GM18499 (cell line): Measurements from ENCODE around the gene ETV5.

Source experiments
- ATAC-seq: cut with Tn5 transposase; IDR thresholded peaks from one replicate; pipeline ENCODE4 v1.9.1; 2021; ENCODE audit warnings: moderate number of reproducible peaks; ENCODE audit not compliant: insufficient read depth, unreplicated experiment

ETV5 gene

GRCh38 chr3:186097663-186098451, 11.0 kb downstream of the ETV5 start:
- no peak for ATAC-seq

- no peak for ATAC-seq
Measured at GRCh38 chr3:186097317-186097662, 11.6 kb downstream of the ETV5 start.

GRCh38 chr3:186096290-186096689, 12.6 kb downstream of the ETV5 start:
- no peak for ATAC-seq

- ATAC-seq: no peak
Measured at GRCh38 chr3:186095561-186096081, 13.3 kb downstream of the ETV5 start.

- ATAC-seq: no peak
Measured at GRCh38 chr3:186094696-186095425, 14.0 kb downstream of the ETV5 start.

- ATAC-seq: no peak
Measured at GRCh38 chr3:186094271-186094670, 14.6 kb downstream of the ETV5 start.

- ATAC-seq: no peak
Measured at GRCh38 chr3:186093271-186093900, 15.5 kb downstream of the ETV5 start.

- no peak for ATAC-seq
Measured at GRCh38 chr3:186092360-186093070, 16.4 kb downstream of the ETV5 start.

GRCh38 chr3:186090901-186091300, 18.0 kb downstream of the ETV5 start:
- ATAC-seq: no peak

GRCh38 chr3:186088335-186088734, 20.6 kb downstream of the ETV5 start:
- no peak for ATAC-seq

- no peak for ATAC-seq
Measured at GRCh38 chr3:186084264-186084663, 24.6 kb downstream of the ETV5 start.

- ATAC-seq: no peak
Measured at GRCh38 chr3:186083746-186084145, 25.1 kb downstream of the ETV5 start.

GRCh38 chr3:186082150-186082549, 26.7 kb downstream of the ETV5 start:
- ATAC-seq: no peak

GRCh38 chr3:186081678-186082077, 27.2 kb downstream of the ETV5 start:
- no peak for ATAC-seq

GRCh38 chr3:186080849-186081438, 27.9 kb downstream of the ETV5 start:
- ATAC-seq: no peak

GRCh38 chr3:186079925-186080324, 29.0 kb downstream of the ETV5 start:
- no peak for ATAC-seq

- ATAC-seq: no peak
Measured at GRCh38 chr3:186077466-186077865, 31.4 kb downstream of the ETV5 start.

- no peak for ATAC-seq
Measured at GRCh38 chr3:186075931-186076567, 32.8 kb downstream of the ETV5 start.

- ATAC-seq: no peak
Measured at GRCh38 chr3:186075489-186075888, 33.4 kb downstream of the ETV5 start.

GRCh38 chr3:186073641-186074040, 35.2 kb downstream of the ETV5 start:
- no peak for ATAC-seq
